H1 (cell line): ENCODE data around the gene CORO1C. TPM values are rescaled to one million over a fixed set of nuclear protein-coding genes. Genes with fewer than 3 reads are reported as not detected.

Source experiments
- CTCF ChIA-PET: fragments of 300-600 bp; sonication (Branson Sonifier 250); formaldehyde crosslinking; loops from one replicate; lab custom pipeline; 2021; ENCODE audit not compliant: partially characterized antibody; lab: Charles Lee
- POLR2A ChIA-PET: fragments of 300-600 bp; sonication (Branson Sonifier 250); formaldehyde crosslinking; loops from one replicate; lab custom pipeline; 2021; ENCODE audit warnings: inconsistent platforms; ENCODE audit not compliant: partially characterized antibody; lab: Charles Lee
- DNase-seq, 2 experiments: peaks; one replicate each; pipeline versions ENCODE4 v3.0.0 to v3.0.0-alpha.2; 2010 to 2022; ENCODE audit warnings: low spot score in 2 of 2, low read depth in 1 of 2, mixed read lengths in 1 of 2
- FAIRE-seq: peaks from 2 replicates; lab custom pipeline; 2011; peaks lifted over from hg19 to GRCh38; lab: Jason Lieb, UNC
- H2AFZ ChIP-seq: 2 replicates; pipeline ENCODE4 v1.8.1; 2012; ENCODE audit warnings: low read length, inconsistent platforms
- H2AK5ac ChIP-seq: 2 replicates; pipeline ENCODE4 v1.6.1; 2013; ENCODE audit warnings: low read depth, low read length
- H2BK120ac ChIP-seq: replicated peaks from 2 replicates; pipeline ENCODE3; 2013; ENCODE audit warnings: low read depth, low read length, inconsistent platforms
- H2BK12ac ChIP-seq: 2 replicates; pipeline ENCODE4 v1.6.1; 2013; ENCODE audit warnings: low read depth, low read length
- H2BK15ac ChIP-seq: 2 replicates; pipeline ENCODE4 v1.6.1; 2013; ENCODE audit warnings: low read length
- H2BK20ac ChIP-seq: 2 replicates; pipeline ENCODE4 v1.6.1; 2013; ENCODE audit warnings: low read length
- H2BK5ac ChIP-seq: 2 replicates; pipeline ENCODE4 v1.6.1; 2013; ENCODE audit warnings: low read depth, low read length
- H3K14ac ChIP-seq: 2 replicates; pipeline ENCODE4 v1.6.1; 2013; ENCODE audit warnings: inconsistent platforms; ENCODE audit not compliant: insufficient read length
- H3K18ac ChIP-seq: 2 replicates; pipeline ENCODE4 v1.6.1; 2013; ENCODE audit warnings: low read length; ENCODE audit errors: extremely low read depth
- H3K23ac ChIP-seq: 2 replicates; pipeline ENCODE4 v1.6.1; 2013; ENCODE audit warnings: inconsistent platforms; ENCODE audit not compliant: insufficient read length
- H3K23me2 ChIP-seq: 2 replicates; pipeline ENCODE4 v1.6.1; 2013; ENCODE audit warnings: low read depth, low read length
- H3K27ac ChIP-seq: 2 replicates; pipeline ENCODE4 v1.6.1; 2011; ENCODE audit warnings: low read depth, low read length, inconsistent platforms
- H3K27me3 ChIP-seq, 4 experiments: replicated peaks in 1 of 4; 1 replicate in 1 of 4; 2 replicates in 3 of 4; pipeline versions ENCODE4 v1.6.1 to v1.8.1; 2011 to 2013; ENCODE audit warnings: low read length in 3 of 4, mild to moderate bottlenecking in 3 of 4, inconsistent platforms in 2 of 4, mixed read lengths in 2 of 4, moderate library complexity in 1 of 4; ENCODE audit not compliant: control insufficient read depth in 3 of 4, insufficient read depth in 3 of 4; ENCODE audit errors: extremely low read depth in 1 of 4
- H3K36me3 ChIP-seq, 4 experiments: 2 replicates each; pipeline versions ENCODE4 v1.6.1 to v1.8.1; 2011 to 2013; ENCODE audit warnings: mild to moderate bottlenecking in 4 of 4, low read length in 3 of 4, moderate library complexity in 2 of 4, control low read depth in 1 of 4, inconsistent platforms in 1 of 4; ENCODE audit not compliant: insufficient read depth in 4 of 4, control insufficient read depth in 2 of 4
- H3K4ac ChIP-seq: replicated peaks from 2 replicates; pipeline ENCODE3; 2013; ENCODE audit warnings: low read length, low read depth, mixed read lengths, inconsistent platforms; ENCODE audit not compliant: insufficient read length
- H3K4me1 ChIP-seq, 4 experiments: replicated peaks in 1 of 4; 1 replicate in 1 of 4; 2 replicates in 3 of 4; pipeline versions ENCODE4 v1.6.1 to v1.8.1; 2011 to 2013; ENCODE audit warnings: low read length in 3 of 4, inconsistent platforms in 2 of 4, mixed read lengths in 1 of 4; ENCODE audit not compliant: insufficient read depth in 4 of 4, control insufficient read depth in 3 of 4
- H3K4me2 ChIP-seq, 2 experiments: 2 replicates each; pipeline versions ENCODE4 v1.6.1 to v1.8.1; 2011 to 2013; ENCODE audit warnings: low read depth in 2 of 2, low read length in 2 of 2, control low read depth in 1 of 2, inconsistent platforms in 1 of 2, mild to moderate bottlenecking in 1 of 2; ENCODE audit not compliant: insufficient read depth in 1 of 2
- H3K4me3 ChIP-seq, 4 experiments: fragments of 200-600, 300-600 bp in 1 of 4; sonication (generic), shearing (Covaris generic), sonication (Bioruptor Twin) in 1 of 4; 2 replicates each; pipeline versions ENCODE4 v1.5.1 to v1.8.1; 2011 to 2016; ENCODE audit warnings: low read length in 4 of 4, low read depth in 3 of 4, control low read depth in 2 of 4, inconsistent platforms in 2 of 4, mild to moderate bottlenecking in 2 of 4, mixed read lengths in 1 of 4, moderate library complexity in 1 of 4; ENCODE audit not compliant: insufficient read depth in 2 of 4; ENCODE audit errors: extremely low read depth in 1 of 4
- H3K56ac ChIP-seq: replicated peaks from 2 replicates; pipeline ENCODE3; 2013; ENCODE audit warnings: low read depth, mild to moderate bottlenecking, mixed read lengths, low read length, inconsistent platforms; ENCODE audit not compliant: insufficient read length
- H3K79me1 ChIP-seq: 2 replicates; pipeline ENCODE4 v1.6.1; 2013; ENCODE audit warnings: low read depth, low read length, control low read depth
- H3K79me2 ChIP-seq, 2 experiments: 2 replicates each; pipeline versions ENCODE4 v1.6.1 to v1.8.1; 2012 to 2013; ENCODE audit warnings: low read length in 2 of 2, mild to moderate bottlenecking in 2 of 2, inconsistent platforms in 1 of 2; ENCODE audit not compliant: insufficient read depth in 2 of 2, control insufficient read depth in 1 of 2
- H3K9ac ChIP-seq, 4 experiments: replicated peaks in 1 of 4; 1 replicate in 1 of 4; 2 replicates in 3 of 4; pipeline versions ENCODE4 v1.6.1 to v1.8.1; 2011 to 2013; ENCODE audit warnings: low read depth in 3 of 4, low read length in 3 of 4, control low read depth in 2 of 4, mild to moderate bottlenecking in 2 of 4, moderate library complexity in 2 of 4, inconsistent platforms in 1 of 4; ENCODE audit errors: extremely low read depth in 1 of 4
- H3K9me3 ChIP-seq, 2 experiments: 2 replicates each; pipeline versions ENCODE4 v1.6.1 to v1.8.1; 2012 to 2013; ENCODE audit warnings: mild to moderate bottlenecking in 2 of 2, moderate library complexity in 2 of 2, control low read depth in 1 of 2, inconsistent platforms in 1 of 2, low read depth in 1 of 2, low read length in 1 of 2, mixed read lengths in 1 of 2; ENCODE audit not compliant: insufficient read depth in 2 of 2
- H4K20me1 ChIP-seq, 2 experiments: replicated peaks in 1 of 2; 2 replicates each; pipeline versions ENCODE3 to v1.8.1; 2011 to 2013; ENCODE audit warnings: inconsistent platforms in 2 of 2, low read length in 2 of 2, mild to moderate bottlenecking in 1 of 2; ENCODE audit not compliant: insufficient read depth in 2 of 2, control insufficient read depth in 1 of 2
- H4K5ac ChIP-seq: 2 replicates; pipeline ENCODE4 v1.6.1; 2013; ENCODE audit warnings: low read length, low read depth, mixed read lengths, inconsistent platforms; ENCODE audit not compliant: insufficient read length
- H4K8ac ChIP-seq: 2 replicates; pipeline ENCODE4 v1.8.0; 2013; ENCODE audit warnings: mild to moderate bottlenecking, moderate library complexity, low read length, inconsistent platforms; ENCODE audit not compliant: insufficient read depth; ENCODE audit errors: extremely low read depth
- H4K91ac ChIP-seq: replicated peaks from 2 replicates; pipeline ENCODE3; 2013; ENCODE audit warnings: low read length, mixed read lengths, inconsistent platforms; ENCODE audit not compliant: insufficient read length
- BACH1 ChIP-seq: IDR thresholded peaks from 2 replicates; pipeline ENCODE4 v1.6.1; 2012; ENCODE audit warnings: low read length, improper control_type of control experiment
- CBX5 ChIP-seq: fragments of 300-800, 300-1000 bp; sonication (generic); IDR thresholded peaks from 2 replicates; pipeline ENCODE4 v1.7.1; 2016; ENCODE audit warnings: antibody characterized with exemption, low read length, low read depth
- CTBP2 ChIP-seq: IDR thresholded peaks from 2 replicates; pipeline ENCODE4 v1.7.0; 2011; ENCODE audit warnings: borderline replicate concordance, mild to moderate bottlenecking, moderate library complexity, mixed read lengths, low read length; ENCODE audit not compliant: insufficient read depth, insufficient read length
- HDAC2 ChIP-seq, 2 experiments: fragments of 300-600 bp in 1 of 2; sonication (generic) in 1 of 2; IDR thresholded peaks; 2 replicates each; pipeline ENCODE4 v1.6.1; 2011 to 2012; ENCODE audit warnings: low read depth in 2 of 2, low read length in 2 of 2, mild to moderate bottlenecking in 2 of 2, moderate library complexity in 2 of 2, borderline replicate concordance in 1 of 2, inconsistent platforms in 1 of 2
- NANOG ChIP-seq: IDR thresholded peaks from 2 replicates; pipeline ENCODE4 v1.6.1; 2011; ENCODE audit warnings: low read length, low read depth, mild to moderate bottlenecking, inconsistent platforms; ENCODE audit not compliant: insufficient read depth, poor library complexity, severe bottlenecking
- POLR2A ChIP-seq, 2 experiments: IDR thresholded peaks; 1 replicate in 1 of 2; 2 replicates in 1 of 2; pipeline ENCODE4 v1.6.1; 2011; ENCODE audit warnings: low read depth in 2 of 2, low read length in 2 of 2, mild to moderate bottlenecking in 2 of 2; ENCODE audit errors: control extremely low read depth in 1 of 2
- SIN3A ChIP-seq, 2 experiments: IDR thresholded peaks in 1 of 2; conservative IDR thresholded peaks in 1 of 2; 2 replicates each; pipeline ENCODE4 v1.6.1; 2011 to 2012; ENCODE audit warnings: low read length in 2 of 2, improper control_type of control experiment in 1 of 2, low read depth in 1 of 2, mild to moderate bottlenecking in 1 of 2
- TBP ChIP-seq: IDR thresholded peaks from 2 replicates; pipeline ENCODE4 v1.6.1; 2011; ENCODE audit warnings: low read depth, low read length, improper control_type of control experiment
- TCF12 ChIP-seq: IDR thresholded peaks from 2 replicates; pipeline ENCODE4 v1.6.1; 2011; ENCODE audit warnings: low read depth, mild to moderate bottlenecking, low read length
- USF2 ChIP-seq: IDR thresholded peaks from 2 replicates; pipeline ENCODE4 v1.6.1; 2011; ENCODE audit warnings: low read length, improper control_type of control experiment
- WGBS, 2 experiments: shearing (Covaris generic) in 1 of 2; methylation state at CpG; one replicate each; pipeline versions ENCODE4 v1.1.6 to v1.1.7; 2013 to 2015; ENCODE audit warnings: low lambda C conversion rate in 2 of 2, mixed read lengths in 2 of 2, inconsistent platforms in 1 of 2, low coverage in 1 of 2, missing lambda C conversion rate in 1 of 2; ENCODE audit not compliant: insufficient replicate concordance in 2 of 2, insufficient coverage in 1 of 2, insufficient read length in 1 of 2; ENCODE audit errors: extremely low coverage in 1 of 2, missing lambda C conversion rate in 1 of 2; 5-methylcytosine and 5-hydroxymethylcytosine counted together
- polyA plus RNA-seq, 7 experiments: library from polyadenylated mRNA; depleted of rRNA in 3 of 7; stranded (reverse) in 5 of 7; unstranded in 2 of 7; fragments of >200 nt in 5 of 7; fragments of 200-250 nt in 2 of 7; gene quantifications; 1 replicate in 5 of 7; 2 replicates in 1 of 7; 4 replicates in 1 of 7; pipeline versions ENCODE4 v1.2.1 to v1.2.3, GENCODE V29; 2011 to 2013; ENCODE audit warnings: missing spikeins in 2 of 7, mixed read lengths in 2 of 7
- total RNA-seq: library from RNA; stranded (reverse); fragmentation: NEBNext Ultra II Directional; extraction: Animal tissue kit (Norgen Biotek cat#: 25700); gene quantifications from 2 replicates; pipeline ENCODE4 v1.2.1, GENCODE V29; 2021

The CORO1C gene
- total and polyA plus RNA-seq, 2 of the 8 experiments (the other 6 are each of a cell fraction or from before 2014, with no cell fraction given) = 72.7 to 120 TPM

DNA sequence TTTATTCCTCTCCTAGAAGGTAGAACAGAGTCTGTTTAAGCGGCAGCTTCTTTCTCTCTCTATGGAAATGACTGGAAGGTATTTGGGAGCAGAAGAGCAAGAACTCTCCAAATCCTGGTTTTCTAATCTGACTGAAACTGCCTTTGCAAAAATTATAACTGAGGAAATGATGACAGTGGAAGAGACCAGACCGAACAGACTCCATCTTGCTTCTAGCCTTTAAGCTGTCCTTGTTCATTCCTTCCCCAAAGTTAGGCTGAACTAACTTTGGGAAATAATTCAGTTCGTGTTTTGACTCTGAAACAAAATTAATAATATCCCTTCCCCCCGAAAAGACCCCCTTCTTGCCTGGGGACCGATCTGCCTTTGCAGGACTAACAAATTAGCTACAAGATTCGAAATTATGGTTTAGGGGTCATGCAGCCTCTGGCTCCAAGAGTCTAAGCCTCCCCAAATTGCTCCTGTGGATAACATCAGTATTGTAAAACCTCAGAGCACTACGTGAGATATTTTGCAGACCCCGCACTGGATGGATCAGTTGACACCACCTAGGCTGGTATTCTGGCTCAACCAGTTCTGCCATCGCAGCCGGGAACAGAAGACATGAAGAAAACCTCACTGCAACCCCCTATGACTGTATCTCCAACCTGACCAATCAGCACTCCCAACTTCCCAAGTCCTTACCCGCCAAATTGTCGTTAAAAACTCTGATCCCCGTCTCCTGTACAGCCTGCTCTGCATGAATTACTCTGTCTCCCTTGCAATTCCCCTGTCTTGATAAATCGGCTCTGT, 111.8 kb downstream of the CORO1C start:
- peak overlapping the region; percentile 69; the same call in 1 of the 2 replicates for H4K8ac ChIP-seq
- H3K27ac ChIP-seq = no peak overlapping the region
- H3K4ac ChIP-seq = no peak overlapping the region
- 0 out of 2 replicates have a peak overlapping the region, but pooled peaks have one; percentile 6 for H2BK15ac ChIP-seq
- H2AK5ac ChIP-seq = no peak overlapping the region
- no peaks in the 10 kb centered on the region for H3K79me1 ChIP-seq
- WGBS, 2 experiments = 85% methylated on average over 14 of the region's 14 CpGs; no CpG with 5 or more reads in 1 of the 2 experiments
- POLR2A ChIA-PET = interaction anchor here (0.7 to 3.5 kb wide), 7 partner anchors 13 to 151 kb away, joined by 3 to 14 read pairs (median 4); partner anchors contain the start of gene ISCU
- H3K9ac ChIP-seq = no peak overlapping the region
- no peak overlapping the region for H3K4me2 ChIP-seq
- H4K5ac ChIP-seq = no peak overlapping the region
- no peaks in the 10 kb centered on the region for H3K79me2 ChIP-seq
- H3K23ac ChIP-seq = no peak overlapping the region
- H2AFZ ChIP-seq = peak overlapping the region; percentile 82
- no peaks in the 10 kb centered on the region for H4K20me1 ChIP-seq
- H3K14ac ChIP-seq = no peak overlapping the region
- no peaks in the 10 kb centered on the region for H3K36me3 ChIP-seq
- no peak overlapping the region for H4K91ac ChIP-seq
- H3K18ac ChIP-seq = no peak overlapping the region
- no peak overlapping the region for H2BK5ac ChIP-seq
- no peak overlapping the region for H3K4me3 ChIP-seq
- FAIRE-seq (no peak), DNase-seq (no peak)
- H3K9me3 ChIP-seq = no peaks in the 10 kb centered on the region; a peak in 2 of 4 replicates
- no peak overlapping the region for H2BK120ac ChIP-seq
- H3K56ac ChIP-seq = no peak overlapping the region
- no peak overlapping the region for H2BK20ac ChIP-seq
- H3K23me2 ChIP-seq = no peaks in the 10 kb centered on the region
- CTCF ChIA-PET = interaction anchor here (0.6 to 22.5 kb wide), 15 partner anchors 9 to 331 kb away, joined by 3 to 523 read pairs (median 8); partner anchors contain the start of genes ISCU, SART3, SELPLG and TMEM119
- no peak overlapping the region for H2BK12ac ChIP-seq
- H3K27me3 ChIP-seq = no peaks in the 10 kb centered on the region
- peaks cover 0 to 5% (median under 1%) of the 10 kb centered on the region in 4 experiments; a peak in 2 of 7 replicates for H3K4me1 ChIP-seq
- TF ChIP-seq TCF12 = no peak
- TF ChIP-seq CBX5 = no peak
- TF ChIP-seq HDAC2 (IDR thresholded peaks at IDR 0.05; ENCODE audit: borderline replicate concordance in 1 of 2, low read depth in 2 of 2, low read length in 2 of 2) = no peak
- TF ChIP-seq POLR2A (IDR thresholded peaks at IDR 0.05; ENCODE audit: control extremely low read depth in 1 of 2, low read depth in 2 of 2, low read length in 2 of 2) = no peak
- no peak for TF ChIP-seq USF2
- TF ChIP-seq CTBP2 = no peak
- no peak for TF ChIP-seq NANOG
- no peak for TF ChIP-seq TBP
- TF ChIP-seq BACH1 = no peak
- no peak for TF ChIP-seq SIN3A (conservative IDR thresholded peaks at IDR 0.05 in 1 of 2, IDR thresholded peaks at IDR 0.05 in 1 of 2; ENCODE audit: low read depth in 1 of 2, low read length in 2 of 2)
